ENCODE measurements around the gene LZTS2. TPM values are rescaled to one million over a fixed set of nuclear protein-coding genes. Genes with fewer than 3 reads are reported as not detected.

Gene LZTS2
- total RNA-seq, 1 experiment from 2014 or later = 69.1 TPM

DNA sequence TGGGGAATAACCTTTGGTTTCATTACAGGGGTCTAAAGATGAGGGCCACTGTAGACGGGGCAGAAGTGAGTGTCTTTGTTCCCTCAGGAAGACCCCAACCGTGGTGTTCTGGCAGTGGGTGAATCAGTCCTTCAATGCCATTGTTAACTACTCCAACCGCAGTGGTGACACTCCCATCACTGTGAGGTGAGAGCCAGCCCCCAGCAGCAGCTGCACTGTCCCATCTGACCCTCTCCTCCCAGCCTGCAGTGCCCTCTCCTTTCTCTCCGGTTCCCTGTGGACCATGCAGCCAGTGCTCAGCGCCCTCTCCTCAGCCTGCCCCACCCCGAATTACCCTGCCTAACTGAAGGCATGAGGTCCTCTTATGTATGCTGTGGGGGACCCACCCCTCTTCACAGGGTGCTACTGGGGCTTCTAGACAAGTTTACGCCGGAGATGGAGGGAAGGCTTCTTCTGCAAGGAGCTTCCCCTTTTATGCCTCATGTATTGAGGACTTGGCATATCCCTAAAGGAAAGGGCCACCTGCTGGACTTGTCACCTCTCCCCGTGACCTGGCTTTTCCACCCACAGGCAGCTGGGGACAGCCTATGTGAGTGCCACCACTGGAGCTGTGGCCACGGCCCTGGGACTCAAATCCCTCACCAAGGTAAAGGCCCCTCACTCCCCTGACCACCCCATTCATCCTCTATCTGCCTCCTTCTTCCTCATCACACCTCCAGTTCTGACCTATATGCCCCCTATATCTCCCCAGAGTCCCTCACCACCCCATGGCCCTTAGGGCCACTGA lies 36.5 kb downstream of the LZTS2 start:
- Histone ChIP-seq H4K91ac (ENCODE audit: insufficient read length, low read depth, low read length) (no peak overlapping the region), H4K5ac (ENCODE audit: insufficient read length, low read depth, low read length) (no peak overlapping the region), H3K79me2 (ENCODE audit: insufficient read depth, low read length) (no peaks in the 10 kb centered on the region), H3K23ac (ENCODE audit: insufficient read length, low read depth, low read length) (no peak overlapping the region), H3K23me2 (ENCODE audit: insufficient read length, low read depth, low read length, poor library complexity, severe bottlenecking) (peaks cover 12% of the 10 kb centered on the region), H2BK12ac (ENCODE audit: insufficient read length, low read depth, low read length) (no peak overlapping the region), H4K8ac (replicated peaks; ENCODE audit: insufficient read length, low read depth, low read length) (no peak overlapping the region), H3K79me1 (ENCODE audit: insufficient read depth, low read depth, low read length, poor library complexity, severe bottlenecking) (no peaks in the 10 kb centered on the region), H3K27ac (ENCODE audit: insufficient read length, low read depth, low read length) (no peak overlapping the region), H2BK15ac (ENCODE audit: low read depth, low read length) (no peak overlapping the region), H2AK5ac (ENCODE audit: insufficient read length, low read length) (no peak overlapping the region), H2BK120ac (ENCODE audit: low read depth, low read length, poor library complexity, severe bottlenecking) (no peak overlapping the region), H3K4me2 (ENCODE audit: insufficient read depth, insufficient read length, low read length) (no peak overlapping the region), H3K27me3 (ENCODE audit: insufficient read depth, low read length) (peaks cover 4% of the 10 kb centered on the region; the same call in 1 of the 2 replicates), H3K4ac (ENCODE audit: low read depth, low read length) (no peak overlapping the region), H3K56ac (ENCODE audit: insufficient read length, low read depth, low read length) (no peak overlapping the region), H2AFZ (ENCODE audit: low read length) (no peak overlapping the region), H4K20me1 (ENCODE audit: control insufficient read depth, insufficient read depth, insufficient read length) (no peaks in the 10 kb centered on the region), H3T11ph (ENCODE audit: low read length) (no peak overlapping the region), H2BK20ac (ENCODE audit: low read depth, low read length, poor library complexity, severe bottlenecking) (no peak overlapping the region), H3K9ac (ENCODE audit: extremely low read depth, insufficient read length, low read length) (no peak overlapping the region), H3K18ac (ENCODE audit: insufficient read length, low read depth, low read length) (no peak overlapping the region), H3K4me1 (ENCODE audit: insufficient read depth, low read length) (no peaks in the 10 kb centered on the region), H3K14ac (ENCODE audit: insufficient read depth, low read length) (no peak overlapping the region), H3K9me3 (ENCODE audit: control insufficient read depth, low read depth, low read length) (no peaks in the 10 kb centered on the region), H2BK5ac (ENCODE audit: insufficient read length, low read length) (no peak overlapping the region)
- Mint-ChIP-seq H3K27ac (no peak overlapping the region; a peak in 1 of 7 replicates), H3K27me3 (ENCODE audit: low read depth) (peaks cover 81% of the 10 kb centered on the region), H3K9me3 (no peaks in the 10 kb centered on the region; a peak in 1 of 5 replicates), H3K4me1 (peaks cover 14 to 28% of the 10 kb centered on the region in 2 experiments), H3K4me3 (no peak overlapping the region), H3K36me3 (ENCODE audit: insufficient read depth in 1 of 3, low read depth in 3 of 3) (no peaks in the 10 kb centered on the region)
- no CpG with 5 or more reads among the region's 10 CpGs for WGBS (ENCODE audit: extremely low coverage, insufficient read length, low lambda C conversion rate)
- TF ChIP-seq, protein P1, sequence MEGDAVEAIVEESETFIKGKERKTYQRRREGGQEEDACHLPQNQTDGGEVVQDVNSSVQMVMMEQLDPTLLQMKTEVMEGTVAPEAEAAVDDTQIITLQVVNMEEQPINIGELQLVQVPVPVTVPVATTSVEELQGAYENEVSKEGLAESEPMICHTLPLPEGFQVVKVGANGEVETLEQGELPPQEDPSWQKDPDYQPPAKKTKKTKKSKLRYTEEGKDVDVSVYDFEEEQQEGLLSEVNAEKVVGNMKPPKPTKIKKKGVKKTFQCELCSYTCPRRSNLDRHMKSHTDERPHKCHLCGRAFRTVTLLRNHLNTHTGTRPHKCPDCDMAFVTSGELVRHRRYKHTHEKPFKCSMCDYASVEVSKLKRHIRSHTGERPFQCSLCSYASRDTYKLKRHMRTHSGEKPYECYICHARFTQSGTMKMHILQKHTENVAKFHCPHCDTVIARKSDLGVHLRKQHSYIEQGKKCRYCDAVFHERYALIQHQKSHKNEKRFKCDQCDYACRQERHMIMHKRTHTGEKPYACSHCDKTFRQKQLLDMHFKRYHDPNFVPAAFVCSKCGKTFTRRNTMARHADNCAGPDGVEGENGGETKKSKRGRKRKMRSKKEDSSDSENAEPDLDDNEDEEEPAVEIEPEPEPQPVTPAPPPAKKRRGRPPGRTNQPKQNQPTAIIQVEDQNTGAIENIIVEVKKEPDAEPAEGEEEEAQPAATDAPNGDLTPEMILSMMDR (conservative IDR thresholded peaks at IDR 0.05) = no peak
- no peak for DNase-seq
